ENCODE measurements around the gene STRAP.

The STRAP gene

DNA sequence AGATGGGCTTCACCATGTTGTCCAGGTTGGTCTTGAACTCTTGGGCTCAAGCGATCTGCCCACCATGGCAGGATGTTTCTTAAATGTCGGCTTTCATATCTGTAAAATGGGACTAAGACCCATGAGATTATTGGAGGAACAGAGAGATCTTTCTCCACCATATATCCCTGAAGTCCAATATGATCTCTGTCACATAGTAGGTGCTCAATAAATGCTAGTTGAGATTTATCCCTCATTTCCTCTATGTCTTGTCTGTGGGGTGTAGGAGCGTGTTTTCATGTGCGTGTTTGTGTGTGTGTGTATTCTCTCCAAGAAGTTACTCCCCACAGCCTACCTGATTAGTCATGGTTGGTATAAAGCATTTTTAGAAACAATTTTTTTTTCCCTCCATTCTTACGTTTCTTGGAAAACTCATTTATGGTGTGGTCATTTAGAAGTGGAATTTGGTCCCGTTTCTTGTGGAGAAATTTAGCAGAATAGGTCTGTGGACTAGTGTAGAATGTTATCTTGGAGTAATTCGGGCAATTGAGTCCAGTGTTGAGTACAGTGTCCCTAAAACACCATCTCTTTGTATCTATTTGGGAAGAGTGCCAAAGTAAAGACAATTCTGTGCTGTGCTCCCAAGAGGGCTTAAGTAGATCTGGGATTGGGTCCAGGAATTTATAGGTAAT is 4.3 kb downstream of the STRAP start:
- TF ChIP-seq EZH2 (IDR thresholded peaks at IDR 0.05; ENCODE audit: borderline replicate concordance, low read depth, low read length, severe bottlenecking): no peak
- TF ChIP-seq, protein P1, sequence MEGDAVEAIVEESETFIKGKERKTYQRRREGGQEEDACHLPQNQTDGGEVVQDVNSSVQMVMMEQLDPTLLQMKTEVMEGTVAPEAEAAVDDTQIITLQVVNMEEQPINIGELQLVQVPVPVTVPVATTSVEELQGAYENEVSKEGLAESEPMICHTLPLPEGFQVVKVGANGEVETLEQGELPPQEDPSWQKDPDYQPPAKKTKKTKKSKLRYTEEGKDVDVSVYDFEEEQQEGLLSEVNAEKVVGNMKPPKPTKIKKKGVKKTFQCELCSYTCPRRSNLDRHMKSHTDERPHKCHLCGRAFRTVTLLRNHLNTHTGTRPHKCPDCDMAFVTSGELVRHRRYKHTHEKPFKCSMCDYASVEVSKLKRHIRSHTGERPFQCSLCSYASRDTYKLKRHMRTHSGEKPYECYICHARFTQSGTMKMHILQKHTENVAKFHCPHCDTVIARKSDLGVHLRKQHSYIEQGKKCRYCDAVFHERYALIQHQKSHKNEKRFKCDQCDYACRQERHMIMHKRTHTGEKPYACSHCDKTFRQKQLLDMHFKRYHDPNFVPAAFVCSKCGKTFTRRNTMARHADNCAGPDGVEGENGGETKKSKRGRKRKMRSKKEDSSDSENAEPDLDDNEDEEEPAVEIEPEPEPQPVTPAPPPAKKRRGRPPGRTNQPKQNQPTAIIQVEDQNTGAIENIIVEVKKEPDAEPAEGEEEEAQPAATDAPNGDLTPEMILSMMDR (IDR thresholded peaks at IDR 0.05; ENCODE audit: borderline replicate concordance, extremely low read depth, low read length, poor library complexity, severe bottlenecking): no peak
- Histone ChIP-seq H3K9me3 (ENCODE audit: insufficient read depth, low read length, severe bottlenecking) (no peaks in the 10 kb centered on the region), H3K4me2 (ENCODE audit: insufficient read depth, low read length) (peak overlapping the region; percentile 81), H4K20me1 (ENCODE audit: insufficient read depth, low read length) (peaks cover 53% of the 10 kb centered on the region), H3K36me3 (ENCODE audit: insufficient read depth, low read length) (peaks cover 67% of the 10 kb centered on the region), H3K4me3 (ENCODE audit: low read depth in 1 of 2, low read length in 2 of 2) (peak overlapping the region in 1 of 2 experiments; percentile 8; a peak in 1 of 4 replicates), H3K79me2 (ENCODE audit: insufficient read depth, low read length) (peaks cover 87% of the 10 kb centered on the region), H3K27me3 (ENCODE audit: insufficient read depth, low read length, poor library complexity) (no peaks in the 10 kb centered on the region), H3K9ac (ENCODE audit: low read depth, low read length) (no peak overlapping the region), H3K4me1 (ENCODE audit: insufficient read depth, low read length) (peaks cover 42% of the 10 kb centered on the region), H3K27ac (ENCODE audit: low read length) (no peak overlapping the region), H2AFZ (ENCODE audit: low read depth, low read length) (no peak overlapping the region)
- DNase-seq: no peak
- ATAC-seq (ENCODE audit: insufficient read depth, low read depth): no peak

DNA sequence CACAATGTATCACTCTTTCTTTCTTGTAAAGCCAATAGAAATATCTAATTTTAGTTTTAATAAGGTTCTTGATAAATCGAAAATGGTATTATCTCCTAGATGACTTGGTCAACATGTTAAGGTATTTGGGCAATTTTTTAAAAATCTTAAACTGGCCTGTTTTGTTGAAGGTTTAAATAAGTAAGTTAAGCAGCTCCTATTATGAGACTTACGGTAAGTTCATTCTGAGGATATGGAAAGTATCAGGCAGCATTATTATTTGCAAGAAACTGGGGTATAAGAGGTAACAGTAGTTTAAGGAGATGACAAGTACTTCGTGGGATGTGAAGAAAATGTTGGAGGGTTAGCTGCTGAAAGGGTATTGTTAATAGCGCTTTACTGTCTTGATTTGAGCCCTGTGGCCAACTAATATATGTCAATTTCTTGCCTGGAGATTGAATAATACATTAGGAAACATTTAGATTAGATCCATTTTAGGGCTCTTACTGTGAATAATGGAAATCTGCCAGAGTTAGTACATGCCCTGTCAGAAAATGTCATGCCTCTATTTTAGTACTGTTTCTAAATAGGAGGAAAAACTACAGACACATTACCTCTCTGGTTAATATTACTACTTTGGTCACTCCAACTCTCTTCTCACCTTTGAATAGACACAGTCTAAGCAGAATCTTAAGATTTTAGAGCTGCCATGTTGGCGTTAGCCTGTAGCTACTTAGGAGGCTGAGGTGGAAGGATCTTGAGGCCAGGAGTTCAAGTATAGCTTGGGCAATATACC is 5.0 kb downstream of the STRAP start:
- TF ChIP-seq, protein P1 (IDR thresholded peaks at IDR 0.05; ENCODE audit: borderline replicate concordance, extremely low read depth, low read length, poor library complexity, severe bottlenecking): no peak
- no peak for TF ChIP-seq EZH2 (IDR thresholded peaks at IDR 0.05; ENCODE audit: borderline replicate concordance, low read depth, low read length, severe bottlenecking)
- Histone ChIP-seq H3K4me2 (ENCODE audit: insufficient read depth, low read length) (peak overlapping the region; percentile 81; the same call in 1 of the 2 replicates), H3K4me3 (ENCODE audit: low read depth in 1 of 2, low read length in 2 of 2) (no peak overlapping the region; a peak in 1 of 4 replicates)

DNA sequence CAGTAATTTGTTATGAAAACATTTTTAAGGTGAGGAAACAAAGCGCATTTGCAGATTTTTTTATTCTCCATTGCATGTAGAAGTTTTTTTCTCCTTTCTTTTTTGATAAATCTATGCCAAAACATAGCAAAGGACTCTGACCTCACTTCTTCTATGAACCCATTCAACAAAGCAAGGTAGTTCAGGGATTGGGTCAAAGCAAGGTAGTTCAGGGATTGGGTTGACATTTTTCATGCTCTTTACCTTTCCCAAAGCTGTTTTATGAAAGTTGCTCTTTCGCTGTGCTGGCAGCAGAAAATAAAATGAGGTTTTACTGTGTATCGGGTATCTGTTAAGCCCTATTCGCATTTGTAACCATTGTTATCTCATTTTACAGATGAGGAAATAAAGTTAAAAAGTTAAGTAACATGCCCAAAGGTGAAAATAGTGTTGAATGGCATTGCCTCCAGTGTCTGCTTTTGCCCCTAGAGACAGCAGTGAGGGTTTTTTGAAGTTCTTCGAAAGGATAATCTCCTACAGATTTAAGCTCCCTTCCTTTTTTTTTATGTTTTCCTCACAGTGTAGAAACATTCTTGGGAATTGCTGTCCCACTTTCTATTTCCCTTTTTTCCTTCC is 10.6 kb downstream of the STRAP start:
- Histone ChIP-seq H3K27ac (ENCODE audit: low read length) (no peak overlapping the region), H3K27me3 (ENCODE audit: insufficient read depth, low read length, poor library complexity) (no peaks in the 10 kb centered on the region), H3K4me1 (ENCODE audit: insufficient read depth, low read length) (no peaks in the 10 kb centered on the region), H3K4me2 (ENCODE audit: insufficient read depth, low read length) (no peak overlapping the region), H2AFZ (ENCODE audit: low read depth, low read length) (no peak overlapping the region), H4K20me1 (ENCODE audit: insufficient read depth, low read length) (peaks cover 4% of the 10 kb centered on the region; the same call in 1 of the 2 replicates), H3K9ac (ENCODE audit: low read depth, low read length) (no peak overlapping the region), H3K79me2 (ENCODE audit: insufficient read depth, low read length) (peaks cover 35% of the 10 kb centered on the region), H3K36me3 (ENCODE audit: insufficient read depth, low read length) (peaks cover 75% of the 10 kb centered on the region), H3K4me3 (ENCODE audit: low read depth in 1 of 2, low read length in 2 of 2) (no peak overlapping the region), H3K9me3 (ENCODE audit: insufficient read depth, low read length, severe bottlenecking) (no peaks in the 10 kb centered on the region)
- ATAC-seq (ENCODE audit: insufficient read depth, low read depth) (no peak), DNase-seq (no peak)
- TF ChIP-seq EZH2 (IDR thresholded peaks at IDR 0.05; ENCODE audit: borderline replicate concordance, low read depth, low read length, severe bottlenecking): no peak
- TF ChIP-seq, protein P1 (IDR thresholded peaks at IDR 0.05; ENCODE audit: borderline replicate concordance, extremely low read depth, low read length, poor library complexity, severe bottlenecking): no peak

More for the DNA sequence above, 5.0 kb downstream of the STRAP start:
- Histone ChIP-seq H3K36me3 (ENCODE audit: insufficient read depth, low read length) (peaks cover 71% of the 10 kb centered on the region), H3K27me3 (ENCODE audit: insufficient read depth, low read length, poor library complexity) (no peaks in the 10 kb centered on the region), H2AFZ (ENCODE audit: low read depth, low read length) (no peak overlapping the region), H3K79me2 (ENCODE audit: insufficient read depth, low read length) (peaks cover 85% of the 10 kb centered on the region), H3K4me1 (ENCODE audit: insufficient read depth, low read length) (peaks cover 38% of the 10 kb centered on the region), H4K20me1 (ENCODE audit: insufficient read depth, low read length) (peaks cover 53% of the 10 kb centered on the region), H3K27ac (ENCODE audit: low read length) (no peak overlapping the region), H3K9ac (ENCODE audit: low read depth, low read length) (no peak overlapping the region), H3K9me3 (ENCODE audit: insufficient read depth, low read length, severe bottlenecking) (no peaks in the 10 kb centered on the region)
- DNase-seq (no peak), ATAC-seq (ENCODE audit: insufficient read depth, low read depth) (no peak)
